ENCODE measurements around the gene TLL1.
A peak's percentile ranks its signal among the peaks of the same experiment; 100 is the strongest.

Gene TLL1

DNA sequence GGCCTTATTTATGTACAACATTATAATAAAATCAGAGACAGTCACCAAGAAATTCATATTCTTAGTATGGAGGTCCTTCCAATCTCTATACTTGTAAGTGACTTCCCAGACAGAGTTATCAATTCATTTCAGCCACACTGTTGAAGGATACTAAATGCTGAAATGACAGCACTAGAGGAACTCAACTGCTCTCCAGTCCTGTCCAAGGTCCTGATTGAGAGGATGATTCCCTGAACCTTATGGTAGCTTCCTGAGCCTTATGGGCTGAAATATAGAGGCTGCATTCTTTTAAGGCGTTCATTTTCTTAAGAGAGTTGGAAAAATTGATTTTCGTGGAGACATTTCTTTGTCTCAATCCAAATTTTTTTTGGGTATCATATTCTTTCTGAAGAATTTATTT is 205.9 kb downstream of the TLL1 start:
- ChIA-PET POLR2A (no interaction called here), CTCF (no interaction called here)
- TF ChIP-seq, protein P1, sequence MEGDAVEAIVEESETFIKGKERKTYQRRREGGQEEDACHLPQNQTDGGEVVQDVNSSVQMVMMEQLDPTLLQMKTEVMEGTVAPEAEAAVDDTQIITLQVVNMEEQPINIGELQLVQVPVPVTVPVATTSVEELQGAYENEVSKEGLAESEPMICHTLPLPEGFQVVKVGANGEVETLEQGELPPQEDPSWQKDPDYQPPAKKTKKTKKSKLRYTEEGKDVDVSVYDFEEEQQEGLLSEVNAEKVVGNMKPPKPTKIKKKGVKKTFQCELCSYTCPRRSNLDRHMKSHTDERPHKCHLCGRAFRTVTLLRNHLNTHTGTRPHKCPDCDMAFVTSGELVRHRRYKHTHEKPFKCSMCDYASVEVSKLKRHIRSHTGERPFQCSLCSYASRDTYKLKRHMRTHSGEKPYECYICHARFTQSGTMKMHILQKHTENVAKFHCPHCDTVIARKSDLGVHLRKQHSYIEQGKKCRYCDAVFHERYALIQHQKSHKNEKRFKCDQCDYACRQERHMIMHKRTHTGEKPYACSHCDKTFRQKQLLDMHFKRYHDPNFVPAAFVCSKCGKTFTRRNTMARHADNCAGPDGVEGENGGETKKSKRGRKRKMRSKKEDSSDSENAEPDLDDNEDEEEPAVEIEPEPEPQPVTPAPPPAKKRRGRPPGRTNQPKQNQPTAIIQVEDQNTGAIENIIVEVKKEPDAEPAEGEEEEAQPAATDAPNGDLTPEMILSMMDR (IDR thresholded peaks at IDR 0.05; ENCODE audit: control extremely low read depth, extremely low read depth, low read depth, missing control alignments), result no peak
- no peak for DNase-seq (ENCODE audit: extremely low spot score)

DNA sequence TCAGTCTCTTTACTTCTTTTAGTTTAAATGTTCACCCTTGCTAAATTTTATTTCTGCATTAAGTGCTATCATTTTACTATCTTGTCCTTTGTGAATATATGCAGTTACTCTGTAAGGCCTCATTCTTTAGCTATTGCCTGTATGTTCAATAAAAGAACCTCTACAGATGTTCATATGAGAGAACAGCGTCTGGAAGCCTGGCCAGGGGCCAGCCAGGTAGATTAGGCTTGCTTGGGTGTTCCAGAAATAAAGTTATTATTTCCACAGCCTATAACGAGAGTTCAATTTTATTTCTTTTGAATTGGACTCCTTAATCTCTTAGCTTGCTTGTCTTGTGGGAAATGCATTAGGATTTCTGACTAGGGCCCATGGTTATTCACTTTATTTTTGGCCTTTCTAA is 214.5 kb downstream of the TLL1 start:
- TF ChIP-seq, protein P1 (IDR thresholded peaks at IDR 0.05; ENCODE audit: control extremely low read depth, extremely low read depth, low read depth, missing control alignments), result no peak
- ChIA-PET POLR2A (no interaction called here), CTCF (interaction anchor here (0.8 to 3.7 kb wide), 5 partner anchors 11 to 594 kb away, joined by 3 to 22 read pairs (median 4); no protein-coding TSS in a partner anchor)
- DNase-seq (ENCODE audit: extremely low spot score), result no peak

DNA sequence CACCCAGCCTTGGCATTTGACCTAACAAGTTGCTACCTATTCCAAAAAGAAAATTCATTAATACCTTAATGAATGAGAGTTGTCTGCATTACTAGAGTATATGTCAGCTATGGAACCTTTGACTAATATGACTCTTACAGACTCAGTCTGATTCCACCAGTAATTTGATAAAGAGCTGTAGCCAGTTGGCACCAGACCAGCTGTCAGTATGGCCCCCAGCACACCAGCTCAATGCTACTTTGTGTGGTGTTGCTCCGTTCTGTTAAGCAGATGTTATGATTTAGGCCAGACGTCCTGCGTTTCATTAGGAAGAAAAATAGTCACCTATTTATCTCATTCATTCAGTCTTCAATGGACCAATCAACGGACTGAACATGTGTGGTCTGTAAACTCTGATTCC is 215.5 kb downstream of the TLL1 start:
- DNase-seq (ENCODE audit: extremely low spot score), result no peak
- TF ChIP-seq, protein P1 (IDR thresholded peaks at IDR 0.05; ENCODE audit: control extremely low read depth, extremely low read depth, low read depth, missing control alignments), result no peak
- ChIA-PET CTCF (interaction anchor here (1.0 to 3.7 kb wide), 8 partner anchors 12 to 595 kb away, joined by 3 to 22 read pairs (median 3); no protein-coding TSS in a partner anchor), POLR2A (no interaction called here)

DNA sequence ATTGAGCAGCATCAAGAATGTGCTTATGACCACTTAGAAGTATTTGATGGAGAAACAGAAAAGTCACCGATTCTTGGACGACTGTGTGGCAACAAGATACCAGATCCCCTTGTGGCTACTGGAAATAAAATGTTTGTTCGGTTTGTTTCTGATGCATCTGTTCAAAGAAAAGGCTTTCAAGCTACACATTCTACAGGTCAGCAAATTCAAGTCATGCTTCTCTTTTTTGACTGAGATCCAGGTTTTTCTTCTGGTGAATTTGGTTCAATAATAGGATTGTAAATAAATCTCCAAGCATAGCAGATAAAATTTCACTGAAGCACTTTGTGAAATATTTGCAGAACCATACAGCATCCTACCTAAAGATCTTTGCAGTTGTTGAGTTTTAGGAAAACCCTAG is 218.1 kb downstream of the TLL1 start:
- POLR2A ChIA-PET, result no interaction called here
- TF ChIP-seq, protein P1 (IDR thresholded peaks at IDR 0.05; ENCODE audit: control extremely low read depth, extremely low read depth, low read depth, missing control alignments), result no peak
- no peak for DNase-seq (ENCODE audit: extremely low spot score)
- CTCF ChIA-PET, result interaction anchor here (0.8 to 1.6 kb wide), 10 partner anchors 10 to 597 kb away, joined by 3 to 23 read pairs (median 5); no protein-coding TSS in a partner anchor

DNA sequence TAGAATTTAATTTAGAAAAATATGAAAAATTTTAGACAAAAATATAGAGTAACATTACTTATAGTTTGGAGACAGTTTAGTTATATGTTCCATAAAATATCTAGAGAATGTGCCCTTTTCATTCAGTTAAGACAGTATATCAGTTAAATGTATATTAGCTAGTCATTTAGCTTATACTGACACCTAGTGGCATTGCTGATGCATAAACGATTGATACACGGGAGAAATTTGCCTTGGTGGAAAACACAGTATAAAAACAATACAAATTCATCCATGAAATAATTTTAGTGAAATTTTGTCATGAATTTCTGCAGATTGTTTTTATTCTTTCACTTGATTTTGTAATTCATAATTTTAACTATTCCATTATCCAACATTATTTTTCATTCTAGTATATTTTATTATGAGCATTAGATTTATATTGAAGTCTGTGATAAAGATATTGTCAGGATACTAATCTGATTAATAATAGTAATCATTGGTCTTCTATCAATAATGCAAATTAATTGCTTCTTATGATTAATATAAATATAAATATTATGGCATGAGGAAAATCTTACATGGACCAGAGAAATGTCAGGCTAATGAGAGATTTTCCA is 219.0 kb downstream of the TLL1 start:
- TF ChIP-seq, protein P1 (IDR thresholded peaks at IDR 0.05; ENCODE audit: control extremely low read depth, extremely low read depth, low read depth, missing control alignments), result peak; percentile 58
- CTCF ChIA-PET, result interaction anchor here (0.7 to 1.6 kb wide), 10 partner anchors 9 to 598 kb away, joined by 3 to 23 read pairs (median 5); no protein-coding TSS in a partner anchor
- DNase-seq (ENCODE audit: extremely low spot score), result peak; percentile 6
- POLR2A ChIA-PET, result no interaction called here

DNA sequence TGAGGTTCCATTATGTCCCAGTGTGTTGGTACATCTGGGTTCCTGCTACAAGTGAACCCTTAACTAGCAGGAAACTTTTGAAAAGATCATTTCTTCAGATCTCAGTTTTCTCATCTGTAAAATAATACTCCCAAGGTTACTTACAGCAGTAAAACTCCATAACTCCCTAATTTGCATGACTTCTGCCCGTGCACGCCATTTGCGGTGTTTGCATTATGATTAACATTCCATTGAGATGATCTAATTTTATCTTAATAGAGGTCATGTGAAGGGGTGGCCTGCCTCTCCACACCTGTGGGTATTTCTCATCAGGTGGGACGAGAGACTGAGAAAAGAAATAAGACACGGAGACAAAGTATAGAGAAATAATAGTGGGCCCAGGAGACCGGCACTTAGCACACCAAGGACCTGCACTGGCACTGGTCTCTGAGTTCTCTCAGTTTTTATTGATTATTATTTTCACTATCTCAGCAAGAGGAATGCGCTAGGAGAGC is 219.8 kb downstream of the TLL1 start:
- DNase-seq (ENCODE audit: extremely low spot score), result no peak
- ChIA-PET CTCF (interaction anchor here (0.6 kb wide), 1 partner anchor 560 kb away, joined by 4 read pairs; no protein-coding TSS in a partner anchor), POLR2A (no interaction called here)
- TF ChIP-seq, protein P1 (IDR thresholded peaks at IDR 0.05; ENCODE audit: control extremely low read depth, extremely low read depth, low read depth, missing control alignments), result no peak
